GM23248 (cell line): ENCODE results near the gene FBXL5.

ENCODE experiments used
- EZH2 ChIP-seq: fragments of 200-600 bp; sonication (generic); IDR thresholded peaks from 2 replicates; pipeline ENCODE4 v1.6.1; 2018; ENCODE audit warnings: antibody characterized with exemption, mild to moderate bottlenecking; ENCODE audit not compliant: insufficient read depth, poor library complexity, severe bottlenecking
- EZH2phosphoT487 ChIP-seq: fragments of 200-600 bp; sonication (generic); IDR thresholded peaks from 2 replicates; pipeline ENCODE4 v1.6.1; 2018; ENCODE audit warnings: antibody characterized with exemption, moderate library complexity, mild to moderate bottlenecking, low read depth; ENCODE audit not compliant: insufficient read depth

DNA sequence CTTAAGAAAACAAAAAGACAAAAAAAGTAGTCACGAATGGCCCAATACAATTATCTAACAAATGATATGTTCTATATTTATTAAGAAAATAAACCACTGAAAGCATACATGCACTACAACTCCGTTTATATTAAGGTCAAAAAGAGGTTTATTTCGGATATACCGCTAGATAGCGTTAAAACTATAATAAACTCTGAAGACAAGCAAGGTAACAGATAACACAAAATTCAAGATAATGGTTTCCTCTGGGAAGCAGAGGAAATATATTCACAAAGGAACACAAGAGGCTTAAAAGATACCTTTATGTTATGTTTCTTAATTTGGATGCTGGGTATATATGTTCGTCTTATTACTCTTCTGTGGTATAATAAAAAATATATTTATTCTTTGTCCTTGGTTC is 21.7 kb upstream of the FBXL5 start:
- TF ChIP-seq EZH2phosphoT487 (no peak), EZH2 (no peak)
